K562 (cell line): ENCODE data around the gene RNF224. TPM values are rescaled to one million over a fixed set of nuclear protein-coding genes. Genes with fewer than 3 reads are reported as not detected.

Experiments used
- FOS ChIP-seq: IDR thresholded peaks from 3 replicates; pipeline ENCODE4 v1.6.1; 2011; ENCODE audit not compliant: insufficient read length; ENCODE audit errors: extremely low read depth
- HNRNPK ChIP-seq: fragments of 200-400 bp; formaldehyde crosslinking; IDR thresholded peaks from one replicate; pipeline ENCODE4 v1.6.1; 2018; ENCODE audit warnings: mild to moderate bottlenecking, low read depth, low read length; ENCODE audit not compliant: poor library complexity, severe bottlenecking
- L3MBTL2 ChIP-seq: fragments of 450-650 bp; IDR thresholded peaks from 2 replicates; pipeline ENCODE4 v1.6.1; 2016; ENCODE audit warnings: mild to moderate bottlenecking, moderate library complexity
- NEUROD1 ChIP-seq: fragments of 150-350 bp; IDR thresholded peaks from 2 replicates; pipeline ENCODE4 v1.6.1; 2014; ENCODE audit warnings: borderline replicate concordance, low read length, low read depth; ENCODE audit not compliant: partially characterized antibody
- STAT5B ChIP-seq: fragments of 250-450 bp; sonication (Bioruptor Pico); IDR thresholded peaks from 2 replicates; pipeline ENCODE4 v1.8.0; 2021; ENCODE audit warnings: mild to moderate bottlenecking, inconsistent platforms
- TCFL5 ChIP-seq: fragments of 250-450 bp; sonication (Bioruptor Pico); conservative IDR thresholded peaks from 2 replicates; pipeline ENCODE4 v1.6.1; 2021; ENCODE audit warnings: mild to moderate bottlenecking, moderate library complexity, matching md5 sums
- ZNF253 ChIP-seq: fragments of 250-450 bp; sonication (Bioruptor Pico); conservative IDR thresholded peaks from 2 replicates; pipeline ENCODE4 v1.6.1; 2021; ENCODE audit warnings: mild to moderate bottlenecking
- polyA plus RNA-seq, 8 experiments: library from polyadenylated mRNA; depleted of rRNA in 4 of 8; stranded (reverse) in 5 of 8; unstranded in 3 of 8; fragments of >200 nt; fragmentation: Nextera tagmentation in 2 of 8; fragmentation: Illumina TruSeq in 1 of 8; extraction: Ambion mirVana in 2 of 8; extraction: Trizol in 1 of 8; gene quantifications; 2 replicates each; pipeline versions ENCODE4 v1.2.1 to v1.2.3, GENCODE V29; 2011 to 2014; ENCODE audit warnings: inconsistent platforms in 1 of 8, missing spikeins in 1 of 8
- total RNA-seq, 7 experiments: library from RNA; depleted of rRNA in 6 of 7; stranded (reverse); fragments of >200 nt in 6 of 7; fragmentation: Illumina TruSeq in 2 of 7; extraction: Trizol in 2 of 7; gene quantifications; 2 replicates each; pipeline versions ENCODE4 v1.2.1 to v1.2.3, GENCODE V29; 2011 to 2021; ENCODE audit warnings: low replicate concordance in 1 of 7
- TF ChIP-seq, protein P1 (sequence below): fragments of 450-650 bp; IDR thresholded peaks from 2 replicates; pipeline ENCODE4 v1.6.1; 2016; ENCODE audit warnings: mild to moderate bottlenecking, moderate library complexity
- TF ChIP-seq, protein P2 (sequence below): fragments of 450-650 bp; IDR thresholded peaks from 2 replicates; pipeline ENCODE4 v1.6.1; 2016; ENCODE audit warnings: low read depth, mild to moderate bottlenecking, moderate library complexity
- TF ChIP-seq, protein P3 (sequence below): fragments of 450-650 bp; IDR thresholded peaks from 2 replicates; pipeline ENCODE4 v1.6.1; 2017; ENCODE audit warnings: antibody characterized with exemption
- TF ChIP-seq, protein P4 (sequence below): sonication (generic); formaldehyde crosslinking; IDR thresholded peaks from 2 replicates; pipeline ENCODE4 v1.8.0; 2022; ENCODE audit warnings: mild to moderate bottlenecking, missing genetic modification reagents, borderline replicate concordance

The RNF224 gene
- total and polyA plus RNA-seq, 9 of the 15 experiments (the other 6 are each of a cell fraction or from before 2014, with no cell fraction given) = not detected

DNA sequence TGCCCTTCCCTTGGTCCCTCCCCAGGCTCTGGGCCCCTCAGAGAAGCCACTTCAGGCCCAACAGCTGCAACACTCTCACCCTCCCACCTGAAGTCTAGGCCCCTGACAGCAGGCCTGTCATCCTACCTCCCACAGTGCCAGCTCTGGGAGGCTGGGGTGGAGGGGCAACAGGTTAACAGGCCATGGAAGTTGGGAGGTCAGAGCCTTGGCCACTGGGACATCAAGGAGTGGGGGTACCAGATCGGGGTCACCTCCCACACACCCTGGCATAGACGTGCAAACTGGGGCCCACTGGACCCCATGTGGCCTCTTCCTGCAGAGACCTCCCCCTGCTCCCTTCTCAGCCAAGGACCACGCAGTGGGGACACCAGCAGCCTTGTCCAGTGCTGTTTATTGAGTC, 36.1 kb upstream of the RNF224 start (continued):
- TF ChIP-seq, protein P1, sequence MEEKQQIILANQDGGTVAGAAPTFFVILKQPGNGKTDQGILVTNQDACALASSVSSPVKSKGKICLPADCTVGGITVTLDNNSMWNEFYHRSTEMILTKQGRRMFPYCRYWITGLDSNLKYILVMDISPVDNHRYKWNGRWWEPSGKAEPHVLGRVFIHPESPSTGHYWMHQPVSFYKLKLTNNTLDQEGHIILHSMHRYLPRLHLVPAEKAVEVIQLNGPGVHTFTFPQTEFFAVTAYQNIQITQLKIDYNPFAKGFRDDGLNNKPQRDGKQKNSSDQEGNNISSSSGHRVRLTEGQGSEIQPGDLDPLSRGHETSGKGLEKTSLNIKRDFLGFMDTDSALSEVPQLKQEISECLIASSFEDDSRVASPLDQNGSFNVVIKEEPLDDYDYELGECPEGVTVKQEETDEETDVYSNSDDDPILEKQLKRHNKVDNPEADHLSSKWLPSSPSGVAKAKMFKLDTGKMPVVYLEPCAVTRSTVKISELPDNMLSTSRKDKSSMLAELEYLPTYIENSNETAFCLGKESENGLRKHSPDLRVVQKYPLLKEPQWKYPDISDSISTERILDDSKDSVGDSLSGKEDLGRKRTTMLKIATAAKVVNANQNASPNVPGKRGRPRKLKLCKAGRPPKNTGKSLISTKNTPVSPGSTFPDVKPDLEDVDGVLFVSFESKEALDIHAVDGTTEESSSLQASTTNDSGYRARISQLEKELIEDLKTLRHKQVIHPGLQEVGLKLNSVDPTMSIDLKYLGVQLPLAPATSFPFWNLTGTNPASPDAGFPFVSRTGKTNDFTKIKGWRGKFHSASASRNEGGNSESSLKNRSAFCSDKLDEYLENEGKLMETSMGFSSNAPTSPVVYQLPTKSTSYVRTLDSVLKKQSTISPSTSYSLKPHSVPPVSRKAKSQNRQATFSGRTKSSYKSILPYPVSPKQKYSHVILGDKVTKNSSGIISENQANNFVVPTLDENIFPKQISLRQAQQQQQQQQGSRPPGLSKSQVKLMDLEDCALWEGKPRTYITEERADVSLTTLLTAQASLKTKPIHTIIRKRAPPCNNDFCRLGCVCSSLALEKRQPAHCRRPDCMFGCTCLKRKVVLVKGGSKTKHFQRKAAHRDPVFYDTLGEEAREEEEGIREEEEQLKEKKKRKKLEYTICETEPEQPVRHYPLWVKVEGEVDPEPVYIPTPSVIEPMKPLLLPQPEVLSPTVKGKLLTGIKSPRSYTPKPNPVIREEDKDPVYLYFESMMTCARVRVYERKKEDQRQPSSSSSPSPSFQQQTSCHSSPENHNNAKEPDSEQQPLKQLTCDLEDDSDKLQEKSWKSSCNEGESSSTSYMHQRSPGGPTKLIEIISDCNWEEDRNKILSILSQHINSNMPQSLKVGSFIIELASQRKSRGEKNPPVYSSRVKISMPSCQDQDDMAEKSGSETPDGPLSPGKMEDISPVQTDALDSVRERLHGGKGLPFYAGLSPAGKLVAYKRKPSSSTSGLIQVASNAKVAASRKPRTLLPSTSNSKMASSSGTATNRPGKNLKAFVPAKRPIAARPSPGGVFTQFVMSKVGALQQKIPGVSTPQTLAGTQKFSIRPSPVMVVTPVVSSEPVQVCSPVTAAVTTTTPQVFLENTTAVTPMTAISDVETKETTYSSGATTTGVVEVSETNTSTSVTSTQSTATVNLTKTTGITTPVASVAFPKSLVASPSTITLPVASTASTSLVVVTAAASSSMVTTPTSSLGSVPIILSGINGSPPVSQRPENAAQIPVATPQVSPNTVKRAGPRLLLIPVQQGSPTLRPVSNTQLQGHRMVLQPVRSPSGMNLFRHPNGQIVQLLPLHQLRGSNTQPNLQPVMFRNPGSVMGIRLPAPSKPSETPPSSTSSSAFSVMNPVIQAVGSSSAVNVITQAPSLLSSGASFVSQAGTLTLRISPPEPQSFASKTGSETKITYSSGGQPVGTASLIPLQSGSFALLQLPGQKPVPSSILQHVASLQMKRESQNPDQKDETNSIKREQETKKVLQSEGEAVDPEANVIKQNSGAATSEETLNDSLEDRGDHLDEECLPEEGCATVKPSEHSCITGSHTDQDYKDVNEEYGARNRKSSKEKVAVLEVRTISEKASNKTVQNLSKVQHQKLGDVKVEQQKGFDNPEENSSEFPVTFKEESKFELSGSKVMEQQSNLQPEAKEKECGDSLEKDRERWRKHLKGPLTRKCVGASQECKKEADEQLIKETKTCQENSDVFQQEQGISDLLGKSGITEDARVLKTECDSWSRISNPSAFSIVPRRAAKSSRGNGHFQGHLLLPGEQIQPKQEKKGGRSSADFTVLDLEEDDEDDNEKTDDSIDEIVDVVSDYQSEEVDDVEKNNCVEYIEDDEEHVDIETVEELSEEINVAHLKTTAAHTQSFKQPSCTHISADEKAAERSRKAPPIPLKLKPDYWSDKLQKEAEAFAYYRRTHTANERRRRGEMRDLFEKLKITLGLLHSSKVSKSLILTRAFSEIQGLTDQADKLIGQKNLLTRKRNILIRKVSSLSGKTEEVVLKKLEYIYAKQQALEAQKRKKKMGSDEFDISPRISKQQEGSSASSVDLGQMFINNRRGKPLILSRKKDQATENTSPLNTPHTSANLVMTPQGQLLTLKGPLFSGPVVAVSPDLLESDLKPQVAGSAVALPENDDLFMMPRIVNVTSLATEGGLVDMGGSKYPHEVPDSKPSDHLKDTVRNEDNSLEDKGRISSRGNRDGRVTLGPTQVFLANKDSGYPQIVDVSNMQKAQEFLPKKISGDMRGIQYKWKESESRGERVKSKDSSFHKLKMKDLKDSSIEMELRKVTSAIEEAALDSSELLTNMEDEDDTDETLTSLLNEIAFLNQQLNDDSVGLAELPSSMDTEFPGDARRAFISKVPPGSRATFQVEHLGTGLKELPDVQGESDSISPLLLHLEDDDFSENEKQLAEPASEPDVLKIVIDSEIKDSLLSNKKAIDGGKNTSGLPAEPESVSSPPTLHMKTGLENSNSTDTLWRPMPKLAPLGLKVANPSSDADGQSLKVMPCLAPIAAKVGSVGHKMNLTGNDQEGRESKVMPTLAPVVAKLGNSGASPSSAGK = no peak
- no peak for TF ChIP-seq L3MBTL2
- TF ChIP-seq TCFL5 (CRISPR knock-in tag) = no peak
- TF ChIP-seq FOS = no peak
- TF ChIP-seq, protein P2, sequence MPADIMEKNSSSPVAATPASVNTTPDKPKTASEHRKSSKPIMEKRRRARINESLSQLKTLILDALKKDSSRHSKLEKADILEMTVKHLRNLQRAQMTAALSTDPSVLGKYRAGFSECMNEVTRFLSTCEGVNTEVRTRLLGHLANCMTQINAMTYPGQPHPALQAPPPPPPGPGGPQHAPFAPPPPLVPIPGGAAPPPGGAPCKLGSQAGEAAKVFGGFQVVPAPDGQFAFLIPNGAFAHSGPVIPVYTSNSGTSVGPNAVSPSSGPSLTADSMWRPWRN = no peak
- TF ChIP-seq, protein P3, sequence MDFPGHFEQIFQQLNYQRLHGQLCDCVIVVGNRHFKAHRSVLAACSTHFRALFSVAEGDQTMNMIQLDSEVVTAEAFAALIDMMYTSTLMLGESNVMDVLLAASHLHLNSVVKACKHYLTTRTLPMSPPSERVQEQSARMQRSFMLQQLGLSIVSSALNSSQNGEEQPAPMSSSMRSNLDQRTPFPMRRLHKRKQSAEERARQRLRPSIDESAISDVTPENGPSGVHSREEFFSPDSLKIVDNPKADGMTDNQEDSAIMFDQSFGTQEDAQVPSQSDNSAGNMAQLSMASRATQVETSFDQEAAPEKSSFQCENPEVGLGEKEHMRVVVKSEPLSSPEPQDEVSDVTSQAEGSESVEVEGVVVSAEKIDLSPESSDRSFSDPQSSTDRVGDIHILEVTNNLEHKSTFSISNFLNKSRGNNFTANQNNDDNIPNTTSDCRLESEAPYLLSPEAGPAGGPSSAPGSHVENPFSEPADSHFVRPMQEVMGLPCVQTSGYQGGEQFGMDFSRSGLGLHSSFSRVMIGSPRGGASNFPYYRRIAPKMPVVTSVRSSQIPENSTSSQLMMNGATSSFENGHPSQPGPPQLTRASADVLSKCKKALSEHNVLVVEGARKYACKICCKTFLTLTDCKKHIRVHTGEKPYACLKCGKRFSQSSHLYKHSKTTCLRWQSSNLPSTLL = no peak
- TF ChIP-seq HNRNPK = no peak
- no peak for TF ChIP-seq ZNF253 (CRISPR knock-in tag)
- no peak for TF ChIP-seq NEUROD1
- TF ChIP-seq, protein P4, sequence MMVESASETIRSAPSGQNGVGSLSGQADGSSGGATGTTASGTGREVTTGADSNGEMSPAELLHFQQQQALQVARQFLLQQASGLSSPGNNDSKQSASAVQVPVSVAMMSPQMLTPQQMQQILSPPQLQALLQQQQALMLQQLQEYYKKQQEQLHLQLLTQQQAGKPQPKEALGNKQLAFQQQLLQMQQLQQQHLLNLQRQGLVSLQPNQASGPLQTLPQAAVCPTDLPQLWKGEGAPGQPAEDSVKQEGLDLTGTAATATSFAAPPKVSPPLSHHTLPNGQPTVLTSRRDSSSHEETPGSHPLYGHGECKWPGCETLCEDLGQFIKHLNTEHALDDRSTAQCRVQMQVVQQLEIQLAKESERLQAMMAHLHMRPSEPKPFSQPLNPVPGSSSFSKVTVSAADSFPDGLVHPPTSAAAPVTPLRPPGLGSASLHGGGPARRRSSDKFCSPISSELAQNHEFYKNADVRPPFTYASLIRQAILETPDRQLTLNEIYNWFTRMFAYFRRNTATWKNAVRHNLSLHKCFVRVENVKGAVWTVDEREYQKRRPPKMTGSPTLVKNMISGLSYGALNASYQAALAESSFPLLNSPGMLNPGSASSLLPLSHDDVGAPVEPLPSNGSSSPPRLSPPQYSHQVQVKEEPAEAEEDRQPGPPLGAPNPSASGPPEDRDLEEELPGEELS = no peak
- no peak for TF ChIP-seq STAT5B (CRISPR knock-in tag)
